SKM-1 treated with dmso at 0.1 percent for 144 hours (cell line): ENCODE results near the gene CCBE1.

Experiments used
- DNase-seq: peaks from one replicate; lab custom pipeline; 2025; ENCODE audit not compliant: unreplicated experiment; lab: John Stamatoyannopoulos, UW

The CCBE1 gene

GRCh38 chr18:59466980-59467379 is 230.2 kb downstream of the CCBE1 start:
- no peak for DNase-seq

- DNase-seq, result no peak
Measured at GRCh38 chr18:59464486-59464885, 232.7 kb downstream of the CCBE1 start.

GRCh38 chr18:59461171-59461570 is 236.1 kb downstream of the CCBE1 start:
- DNase-seq, result no peak

- no peak for DNase-seq
Measured at GRCh38 chr18:59460072-59460420, 237.2 kb downstream of the CCBE1 start.

- DNase-seq, result peak; percentile 6
Measured at GRCh38 chr18:59459369-59460071, 237.7 kb downstream of the CCBE1 start.

- DNase-seq, result no peak
Measured at GRCh38 chr18:59458575-59458974, 238.6 kb downstream of the CCBE1 start.

- no peak for DNase-seq
Measured at GRCh38 chr18:59456657-59457056, 240.6 kb downstream of the CCBE1 start.

GRCh38 chr18:59455728-59456276 is 241.4 kb downstream of the CCBE1 start:
- DNase-seq, result no peak

GRCh38 chr18:59454909-59455727 is 242.1 kb downstream of the CCBE1 start:
- no peak for DNase-seq

GRCh38 chr18:59453468-59453961 is 243.7 kb downstream of the CCBE1 start:
- no peak for DNase-seq

GRCh38 chr18:59451963-59452362 is 245.3 kb downstream of the CCBE1 start:
- no peak for DNase-seq

GRCh38 chr18:59451073-59451472 is 246.2 kb downstream of the CCBE1 start:
- no peak for DNase-seq

GRCh38 chr18:59448546-59448945 is 248.7 kb downstream of the CCBE1 start:
- DNase-seq, result no peak

GRCh38 chr18:59446012-59446411 is 251.2 kb downstream of the CCBE1 start:
- no peak for DNase-seq

GRCh38 chr18:59437851-59438569 is 259.2 kb downstream of the CCBE1 start:
- no peak for DNase-seq

GRCh38 chr18:59432803-59433597 is 264.2 kb downstream of the CCBE1 start:
- DNase-seq, result no peak

- DNase-seq, result no peak
Measured at GRCh38 chr18:59431131-59431530, 266.1 kb downstream of the CCBE1 start.

- DNase-seq, result no peak
Measured at GRCh38 chr18:59429608-59430007, 267.6 kb downstream of the CCBE1 start.

GRCh38 chr18:59428018-59428417 is 269.2 kb downstream of the CCBE1 start:
- no peak for DNase-seq

GRCh38 chr18:59426855-59427254 is 270.4 kb downstream of the CCBE1 start:
- no peak for DNase-seq

- no peak for DNase-seq
Measured at GRCh38 chr18:59423259-59423658, 274.0 kb downstream of the CCBE1 start.
